GM23338 (cell line): ENCODE results near the gene SRSF4. TPM values are rescaled to one million over a fixed set of nuclear protein-coding genes. Genes with fewer than 3 reads are reported as not detected.

Experiments used
- ATAC-seq: fragments of 200-7000 bp; cut with Tn5 transposase; 3 replicates; pipeline ENCODE4 v1.9.1; 2020
- DNase-seq: peaks from one replicate; pipeline ENCODE4 v3.0.0-alpha.2; 2015; ENCODE audit warnings: low spot score
- H2AFZ ChIP-seq: fragments of 200-600 bp; sonication (generic); 2 replicates; pipeline ENCODE4 v1.8.0; 2016; ENCODE audit warnings: antibody characterized with exemption, mild to moderate bottlenecking, moderate library complexity
- H3F3A ChIP-seq: fragments of 200-600 bp; sonication (generic); replicated peaks from 2 replicates; pipeline ENCODE4 v1.8.0; 2017; ENCODE audit warnings: antibody characterized with exemption, mixed run types, low read depth
- H3K27ac ChIP-seq: fragments of 200-600 bp; sonication (generic); 2 replicates; pipeline ENCODE4 v1.6.1; 2016; ENCODE audit warnings: low read depth
- H3K27me3 ChIP-seq: fragments of 200-600 bp; sonication (generic); 2 replicates; pipeline ENCODE4 v1.8.0; 2016; ENCODE audit warnings: mild to moderate bottlenecking, mixed run types, moderate library complexity; ENCODE audit not compliant: insufficient read depth
- H3K36me3 ChIP-seq: fragments of 200-600 bp; sonication (generic); 2 replicates; pipeline ENCODE4 v1.8.0; 2016; ENCODE audit warnings: mild to moderate bottlenecking; ENCODE audit not compliant: insufficient read depth
- H3K4me1 ChIP-seq: fragments of 200-600 bp; sonication (generic); 2 replicates; pipeline ENCODE4 v1.8.0; 2016; ENCODE audit warnings: mild to moderate bottlenecking, moderate library complexity; ENCODE audit not compliant: insufficient read depth
- H3K4me2 ChIP-seq: fragments of 200-600 bp; sonication (generic); 2 replicates; pipeline ENCODE4 v1.7.1; 2017; ENCODE audit warnings: mixed run types
- H3K4me3 ChIP-seq: fragments of 200-600 bp; sonication (generic); 2 replicates; pipeline ENCODE4 v1.6.1; 2016; ENCODE audit warnings: mixed run types
- H3K79me2 ChIP-seq: fragments of 200-600 bp; sonication (generic); replicated peaks from 2 replicates; pipeline ENCODE4 v1.8.0; 2017; ENCODE audit warnings: mild to moderate bottlenecking; ENCODE audit not compliant: insufficient read depth
- H3K9me2 ChIP-seq: fragments of 200-600 bp; sonication (generic); 2 replicates; pipeline ENCODE4 v1.8.0; 2017; ENCODE audit not compliant: insufficient read depth
- H4K20me1 ChIP-seq: fragments of 200-600 bp; sonication (generic); replicated peaks from 2 replicates; pipeline ENCODE4 v1.8.0; 2017; ENCODE audit warnings: mild to moderate bottlenecking; ENCODE audit not compliant: insufficient read depth
- H3K27ac Mint-ChIP-seq: 2 replicates; pipeline ENCODE4 v1.8.0; 2020; ENCODE audit warnings: inconsistent platforms, mild to moderate bottlenecking, moderate library complexity, mixed read lengths
- H3K27me3 Mint-ChIP-seq: 3 replicates; pipeline ENCODE4 v1.8.0; 2022; ENCODE audit warnings: low read depth, mild to moderate bottlenecking, moderate library complexity, mixed read lengths, inconsistent platforms; ENCODE audit not compliant: insufficient read depth, poor library complexity
- H3K36me3 Mint-ChIP-seq: 3 replicates; pipeline ENCODE4 v1.8.0; 2021; ENCODE audit warnings: low read depth, mild to moderate bottlenecking, inconsistent platforms, moderate library complexity, mixed read lengths
- H3K4me1 Mint-ChIP-seq: 3 replicates; pipeline ENCODE4 v1.8.0; 2020; ENCODE audit warnings: mild to moderate bottlenecking, inconsistent platforms, mixed read lengths
- H3K4me3 Mint-ChIP-seq: 3 replicates; pipeline ENCODE4 v1.8.0; 2021; ENCODE audit warnings: moderate library complexity, mild to moderate bottlenecking, inconsistent platforms, mixed read lengths
- H3K9me3 Mint-ChIP-seq: 3 replicates; pipeline ENCODE4 v1.8.0; 2020; ENCODE audit warnings: moderate library complexity, mild to moderate bottlenecking, inconsistent platforms, mixed read lengths
- CREB1 ChIP-seq: fragments of 250-450 bp; sonication (Bioruptor Pico); IDR thresholded peaks from 2 replicates; pipeline ENCODE4 v1.5.0; 2020; ENCODE audit warnings: low read depth, mild to moderate bottlenecking, moderate library complexity
- EZH2phosphoT487 ChIP-seq: fragments of 200-600 bp; sonication (generic); IDR thresholded peaks from one replicate; pipeline ENCODE4 v1.8.1; 2018; ENCODE audit warnings: antibody characterized with exemption; ENCODE audit not compliant: unreplicated experiment
- JUNB ChIP-seq: IDR thresholded peaks from one replicate; pipeline ENCODE4 v1.6.1; 2016; ENCODE audit warnings: antibody characterized with exemption; ENCODE audit not compliant: unreplicated experiment
- ZNF114 ChIP-seq: fragments of 250-450 bp; sonication (Bioruptor Pico); IDR thresholded peaks from 2 replicates; pipeline ENCODE4 v1.5.0; 2020; ENCODE audit warnings: mild to moderate bottlenecking, moderate library complexity
- ZNF331 ChIP-seq: fragments of 250-450 bp; sonication (Bioruptor Pico); IDR thresholded peaks from 2 replicates; pipeline ENCODE4 v1.5.0; 2020; ENCODE audit warnings: low read depth, mild to moderate bottlenecking, moderate library complexity
- polyA plus RNA-seq: library from polyadenylated mRNA; unstranded; fragments of >200 nt; fragmentation: Nextera tagmentation; extraction: Ambion mirVana; gene quantifications from 2 replicates; pipeline ENCODE4 v1.2.1, GENCODE V29; 2016
- total RNA-seq: library from RNA; depleted of rRNA; stranded (reverse); fragments of >200 nt; shearing (Covaris generic); gene quantifications from 2 replicates; pipeline ENCODE4 v1.2.3, GENCODE V29; 2014
- TF ChIP-seq, protein P1 (sequence below), 2 experiments: fragments of 200-600 bp in 1 of 2; sonication (generic) in 1 of 2; conservative IDR thresholded peaks; 2 replicates each; pipeline versions ENCODE4 v1.5.1 to v1.6.1; 2016 to 2017; ENCODE audit warnings: antibody characterized with exemption in 2 of 2, low read depth in 2 of 2, mild to moderate bottlenecking in 2 of 2, moderate library complexity in 1 of 2
- TF ChIP-seq, protein P2 (sequence below): IDR thresholded peaks from 2 replicates; pipeline ENCODE4 v1.6.1; 2016; ENCODE audit warnings: antibody characterized with exemption
- TF ChIP-seq, protein P3 (sequence below): IDR thresholded peaks from one replicate; pipeline ENCODE4 v1.6.1; 2018; ENCODE audit warnings: antibody characterized with exemption; ENCODE audit not compliant: unreplicated experiment

Gene SRSF4
- total and polyA plus RNA-seq, 2 experiments from 2014 or later: 58.4 to 98.3 TPM

DNA sequence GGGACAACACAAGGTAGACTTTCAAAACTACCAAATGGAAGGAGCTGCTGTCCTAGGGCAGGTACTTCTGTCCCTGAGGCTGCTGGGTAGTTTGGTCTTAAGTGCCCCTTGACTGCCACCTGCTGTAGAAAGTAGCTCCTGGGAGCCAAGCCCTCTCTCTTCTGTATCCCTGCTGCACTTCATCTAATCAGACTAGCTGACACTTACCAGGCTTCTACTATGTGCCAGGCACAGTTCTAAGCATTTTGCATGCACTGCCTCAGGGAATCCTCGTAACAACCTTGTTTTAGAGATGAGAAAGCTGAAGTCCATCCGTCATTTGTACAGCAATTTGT lies 15.9 kb upstream of the SRSF4 start:
- Histone ChIP-seq H3K4me1 (no peaks in the 10 kb centered on the region), H2AFZ (no peak overlapping the region), H3K9me2 (no peaks in the 10 kb centered on the region), H3K79me2 (no peaks in the 10 kb centered on the region), H3K36me3 (peaks cover 5% of the 10 kb centered on the region), H3F3A (peaks cover 3% of the 10 kb centered on the region; the same call in 1 of the 2 replicates), H3K4me3 (no peak overlapping the region), H4K20me1 (no peaks in the 10 kb centered on the region), H3K27ac (no peak overlapping the region), H3K27me3 (no peaks in the 10 kb centered on the region), H3K4me2 (no peak overlapping the region)
- Mint-ChIP-seq H3K4me1 (peaks cover 8% of the 10 kb centered on the region), H3K27ac (no peak overlapping the region; the same call in 1 of the 2 replicates), H3K9me3 (no peaks in the 10 kb centered on the region), H3K4me3 (no peak overlapping the region), H3K36me3 (peaks cover 47% of the 10 kb centered on the region), H3K27me3 (peaks cover 10% of the 10 kb centered on the region)
- peak; percentile 80 for DNase-seq
- peak; percentile 95 for ATAC-seq
- no peak for TF ChIP-seq CREB1 (CRISPR knock-in tag)
- TF ChIP-seq, protein P1, sequence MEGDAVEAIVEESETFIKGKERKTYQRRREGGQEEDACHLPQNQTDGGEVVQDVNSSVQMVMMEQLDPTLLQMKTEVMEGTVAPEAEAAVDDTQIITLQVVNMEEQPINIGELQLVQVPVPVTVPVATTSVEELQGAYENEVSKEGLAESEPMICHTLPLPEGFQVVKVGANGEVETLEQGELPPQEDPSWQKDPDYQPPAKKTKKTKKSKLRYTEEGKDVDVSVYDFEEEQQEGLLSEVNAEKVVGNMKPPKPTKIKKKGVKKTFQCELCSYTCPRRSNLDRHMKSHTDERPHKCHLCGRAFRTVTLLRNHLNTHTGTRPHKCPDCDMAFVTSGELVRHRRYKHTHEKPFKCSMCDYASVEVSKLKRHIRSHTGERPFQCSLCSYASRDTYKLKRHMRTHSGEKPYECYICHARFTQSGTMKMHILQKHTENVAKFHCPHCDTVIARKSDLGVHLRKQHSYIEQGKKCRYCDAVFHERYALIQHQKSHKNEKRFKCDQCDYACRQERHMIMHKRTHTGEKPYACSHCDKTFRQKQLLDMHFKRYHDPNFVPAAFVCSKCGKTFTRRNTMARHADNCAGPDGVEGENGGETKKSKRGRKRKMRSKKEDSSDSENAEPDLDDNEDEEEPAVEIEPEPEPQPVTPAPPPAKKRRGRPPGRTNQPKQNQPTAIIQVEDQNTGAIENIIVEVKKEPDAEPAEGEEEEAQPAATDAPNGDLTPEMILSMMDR (conservative IDR thresholded peaks at IDR 0.05; ENCODE audit: low read depth in 2 of 2): peak; percentile 61 to 75

DNA sequence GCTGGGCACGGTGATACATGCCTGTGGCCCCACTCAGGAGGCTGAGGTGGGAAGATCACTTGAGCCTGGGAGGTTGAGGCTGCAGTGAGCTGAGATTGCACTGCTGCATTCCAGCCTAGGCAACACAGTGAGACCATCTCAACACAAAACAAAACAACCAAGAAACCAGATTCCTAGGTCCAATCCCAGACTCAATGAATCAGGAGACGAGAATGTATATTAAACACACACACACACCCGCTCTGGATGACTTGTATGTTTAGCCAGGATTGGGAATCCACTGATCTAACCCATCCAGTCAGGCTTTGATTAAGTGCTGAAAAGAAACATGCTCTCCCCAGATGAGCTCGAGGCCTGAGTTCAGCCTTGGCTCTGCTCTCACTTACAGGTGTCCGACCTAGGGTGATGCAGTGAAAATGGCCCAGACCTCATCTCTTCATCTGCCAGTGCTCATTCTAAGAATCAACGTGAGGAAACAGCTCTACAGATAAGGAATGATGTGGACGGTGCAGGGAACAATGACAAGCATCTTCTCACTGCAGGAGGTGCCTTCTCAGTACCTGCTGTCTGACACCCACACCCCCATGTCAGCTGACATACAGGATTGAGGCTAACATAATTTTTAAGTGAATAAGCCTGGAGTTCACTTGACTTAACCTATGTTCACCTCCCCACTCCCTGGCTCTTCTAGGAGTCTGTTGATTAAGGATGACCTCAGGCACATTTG lies 15.3 kb upstream of the SRSF4 start:
- H3K9me2 ChIP-seq: no peaks in the 10 kb centered on the region
- H3K4me1 Mint-ChIP-seq: peaks cover 4% of the 10 kb centered on the region
- ATAC-seq (no peak), DNase-seq (no peak)
- H3K4me1 ChIP-seq: no peaks in the 10 kb centered on the region
- H3K27ac ChIP-seq: no peak overlapping the region
- H3K4me3 Mint-ChIP-seq: no peak overlapping the region
- H3K27ac Mint-ChIP-seq: no peak overlapping the region; the same call in 1 of the 2 replicates
- H3K79me2 ChIP-seq: no peaks in the 10 kb centered on the region
- peaks cover 45% of the 10 kb centered on the region for H3K36me3 Mint-ChIP-seq
- no peak overlapping the region for H3K4me2 ChIP-seq
- H3K27me3 ChIP-seq: no peaks in the 10 kb centered on the region
- H3K4me3 ChIP-seq: no peak overlapping the region
- H4K20me1 ChIP-seq: no peaks in the 10 kb centered on the region
- H3K36me3 ChIP-seq: peaks cover 5% of the 10 kb centered on the region
- peaks cover 10% of the 10 kb centered on the region for H3K27me3 Mint-ChIP-seq
- H3K9me3 Mint-ChIP-seq: no peaks in the 10 kb centered on the region
- no peak overlapping the region for H2AFZ ChIP-seq
- 0 out of 2 replicates have a peak, but pooled peaks cover 3% of the 10 kb centered on the region for H3F3A ChIP-seq
- TF ChIP-seq, protein P2, sequence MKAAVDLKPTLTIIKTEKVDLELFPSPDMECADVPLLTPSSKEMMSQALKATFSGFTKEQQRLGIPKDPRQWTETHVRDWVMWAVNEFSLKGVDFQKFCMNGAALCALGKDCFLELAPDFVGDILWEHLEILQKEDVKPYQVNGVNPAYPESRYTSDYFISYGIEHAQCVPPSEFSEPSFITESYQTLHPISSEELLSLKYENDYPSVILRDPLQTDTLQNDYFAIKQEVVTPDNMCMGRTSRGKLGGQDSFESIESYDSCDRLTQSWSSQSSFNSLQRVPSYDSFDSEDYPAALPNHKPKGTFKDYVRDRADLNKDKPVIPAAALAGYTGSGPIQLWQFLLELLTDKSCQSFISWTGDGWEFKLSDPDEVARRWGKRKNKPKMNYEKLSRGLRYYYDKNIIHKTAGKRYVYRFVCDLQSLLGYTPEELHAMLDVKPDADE: no peak
- no peak for TF ChIP-seq JUNB
- TF ChIP-seq ZNF114 (CRISPR knock-in tag): no peak
- no peak for TF ChIP-seq EZH2phosphoT487
- TF ChIP-seq ZNF331 (CRISPR knock-in tag): no peak
- TF ChIP-seq, protein P3, sequence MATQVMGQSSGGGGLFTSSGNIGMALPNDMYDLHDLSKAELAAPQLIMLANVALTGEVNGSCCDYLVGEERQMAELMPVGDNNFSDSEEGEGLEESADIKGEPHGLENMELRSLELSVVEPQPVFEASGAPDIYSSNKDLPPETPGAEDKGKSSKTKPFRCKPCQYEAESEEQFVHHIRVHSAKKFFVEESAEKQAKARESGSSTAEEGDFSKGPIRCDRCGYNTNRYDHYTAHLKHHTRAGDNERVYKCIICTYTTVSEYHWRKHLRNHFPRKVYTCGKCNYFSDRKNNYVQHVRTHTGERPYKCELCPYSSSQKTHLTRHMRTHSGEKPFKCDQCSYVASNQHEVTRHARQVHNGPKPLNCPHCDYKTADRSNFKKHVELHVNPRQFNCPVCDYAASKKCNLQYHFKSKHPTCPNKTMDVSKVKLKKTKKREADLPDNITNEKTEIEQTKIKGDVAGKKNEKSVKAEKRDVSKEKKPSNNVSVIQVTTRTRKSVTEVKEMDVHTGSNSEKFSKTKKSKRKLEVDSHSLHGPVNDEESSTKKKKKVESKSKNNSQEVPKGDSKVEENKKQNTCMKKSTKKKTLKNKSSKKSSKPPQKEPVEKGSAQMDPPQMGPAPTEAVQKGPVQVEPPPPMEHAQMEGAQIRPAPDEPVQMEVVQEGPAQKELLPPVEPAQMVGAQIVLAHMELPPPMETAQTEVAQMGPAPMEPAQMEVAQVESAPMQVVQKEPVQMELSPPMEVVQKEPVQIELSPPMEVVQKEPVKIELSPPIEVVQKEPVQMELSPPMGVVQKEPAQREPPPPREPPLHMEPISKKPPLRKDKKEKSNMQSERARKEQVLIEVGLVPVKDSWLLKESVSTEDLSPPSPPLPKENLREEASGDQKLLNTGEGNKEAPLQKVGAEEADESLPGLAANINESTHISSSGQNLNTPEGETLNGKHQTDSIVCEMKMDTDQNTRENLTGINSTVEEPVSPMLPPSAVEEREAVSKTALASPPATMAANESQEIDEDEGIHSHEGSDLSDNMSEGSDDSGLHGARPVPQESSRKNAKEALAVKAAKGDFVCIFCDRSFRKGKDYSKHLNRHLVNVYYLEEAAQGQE: no peak
